ENCODE data around the gene APOC1.
"Not testable (repeated sequence)": the region's sequence is repeated elsewhere in the genome, so short reads cannot be mapped to it uniquely, and the experiment has no call there.

The APOC1 gene

DNA sequence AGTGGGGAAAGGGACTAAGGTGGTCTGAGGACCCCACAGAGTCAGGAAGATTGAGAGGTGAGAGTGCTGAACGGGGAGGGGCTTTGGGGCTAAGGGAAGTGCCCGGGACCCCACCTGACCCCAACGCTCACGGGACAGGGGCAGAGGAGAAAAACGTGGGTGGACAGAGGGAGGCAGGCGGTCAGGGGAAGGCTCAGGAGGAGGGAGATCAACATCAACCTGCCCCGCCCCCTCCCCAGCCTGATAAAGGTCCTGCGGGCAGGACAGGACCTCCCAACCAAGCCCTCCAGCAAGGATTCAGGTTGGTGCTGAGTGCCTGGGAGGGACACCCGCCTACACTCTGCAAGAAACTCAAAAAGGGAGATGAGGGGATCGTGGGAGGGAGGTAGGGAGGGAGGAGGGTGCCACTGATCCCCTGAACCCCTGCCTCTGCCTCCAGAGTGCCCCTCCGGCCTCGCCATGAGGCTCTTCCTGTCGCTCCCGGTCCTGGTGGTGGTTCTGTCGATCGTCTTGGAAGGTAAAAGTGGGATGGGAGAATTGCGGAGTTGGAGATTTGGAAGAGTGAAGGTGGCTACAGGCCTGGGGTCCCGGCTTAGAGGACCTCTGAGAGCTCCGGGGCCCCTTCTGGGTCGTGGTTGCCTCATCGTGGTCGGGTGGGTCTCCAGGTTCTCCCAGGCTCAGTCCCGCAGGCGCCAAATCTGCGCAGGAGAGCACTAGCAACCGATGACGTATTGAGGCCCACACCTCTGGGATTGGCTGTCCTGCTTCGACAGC lies at the start of gene APOC1:
Gene APOC1 (plus strand): TSS at position 176 of the 774 bp plus-strand sequence. CDS start 284 bp downstream, at position 460.
- peak; percentile 87 for DNase-seq

DNA sequence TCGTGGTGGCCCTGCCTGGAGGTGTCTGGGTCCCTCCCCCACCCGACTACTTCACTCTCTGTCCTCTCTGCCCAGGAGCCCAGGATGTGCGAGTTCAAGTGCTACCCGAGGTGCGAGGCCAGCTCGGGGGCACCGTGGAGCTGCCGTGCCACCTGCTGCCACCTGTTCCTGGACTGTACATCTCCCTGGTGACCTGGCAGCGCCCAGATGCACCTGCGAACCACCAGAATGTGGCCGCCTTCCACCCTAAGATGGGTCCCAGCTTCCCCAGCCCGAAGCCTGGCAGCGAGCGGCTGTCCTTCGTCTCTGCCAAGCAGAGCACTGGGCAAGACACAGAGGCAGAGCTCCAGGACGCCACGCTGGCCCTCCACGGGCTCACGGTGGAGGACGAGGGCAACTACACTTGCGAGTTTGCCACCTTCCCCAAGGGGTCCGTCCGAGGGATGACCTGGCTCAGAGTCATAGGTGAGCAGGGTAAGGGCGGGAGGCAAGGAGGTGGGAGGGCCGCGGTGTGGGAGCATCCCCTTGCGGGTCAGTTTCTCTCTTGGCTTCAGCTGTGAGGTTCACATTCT lies 49.1 kb upstream of the APOC1 start:
- DNase-seq: no peak

DNA sequence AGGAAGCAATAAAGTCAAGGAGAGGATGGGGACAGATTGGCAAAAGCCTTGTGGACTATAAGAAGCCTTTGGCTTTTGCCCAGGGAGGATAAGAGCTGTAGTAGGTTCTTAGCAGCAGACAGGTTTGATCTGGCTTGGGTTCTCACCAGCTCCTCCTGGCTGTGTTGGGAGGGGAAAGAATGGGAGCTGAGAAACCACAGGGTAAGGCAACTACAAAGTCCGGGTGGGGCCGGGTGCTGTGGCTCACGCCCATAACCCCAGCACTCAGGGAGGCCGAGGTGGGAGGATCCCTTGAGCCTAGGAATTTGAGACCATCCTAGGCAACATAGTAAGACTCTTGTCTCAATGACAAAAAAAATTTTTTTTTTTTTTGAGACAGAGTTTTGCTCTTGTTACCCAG lies 47.7 kb upstream of the APOC1 start:
- DNase-seq: no peak

DNA sequence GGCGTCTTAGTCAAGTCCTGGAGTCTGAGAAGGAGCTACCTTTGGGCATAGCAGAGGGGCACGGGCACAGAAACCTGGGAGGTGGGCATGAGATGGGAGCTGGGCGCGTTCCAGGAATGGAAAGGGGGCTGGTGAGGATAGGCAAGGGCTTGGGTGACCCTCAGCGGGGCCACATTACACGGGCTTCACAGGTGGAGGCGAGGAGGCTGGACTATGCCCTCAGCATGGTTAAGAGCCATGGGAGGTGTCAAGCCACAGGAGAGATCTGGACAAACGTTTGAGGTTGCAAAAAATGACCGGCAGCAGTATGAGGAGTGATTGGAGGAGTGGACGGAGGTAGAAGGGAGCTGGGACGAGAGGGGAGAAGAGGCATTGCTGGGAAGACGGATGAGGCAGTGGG lies 46.8 kb upstream of the APOC1 start:
- no peak for DNase-seq

DNA sequence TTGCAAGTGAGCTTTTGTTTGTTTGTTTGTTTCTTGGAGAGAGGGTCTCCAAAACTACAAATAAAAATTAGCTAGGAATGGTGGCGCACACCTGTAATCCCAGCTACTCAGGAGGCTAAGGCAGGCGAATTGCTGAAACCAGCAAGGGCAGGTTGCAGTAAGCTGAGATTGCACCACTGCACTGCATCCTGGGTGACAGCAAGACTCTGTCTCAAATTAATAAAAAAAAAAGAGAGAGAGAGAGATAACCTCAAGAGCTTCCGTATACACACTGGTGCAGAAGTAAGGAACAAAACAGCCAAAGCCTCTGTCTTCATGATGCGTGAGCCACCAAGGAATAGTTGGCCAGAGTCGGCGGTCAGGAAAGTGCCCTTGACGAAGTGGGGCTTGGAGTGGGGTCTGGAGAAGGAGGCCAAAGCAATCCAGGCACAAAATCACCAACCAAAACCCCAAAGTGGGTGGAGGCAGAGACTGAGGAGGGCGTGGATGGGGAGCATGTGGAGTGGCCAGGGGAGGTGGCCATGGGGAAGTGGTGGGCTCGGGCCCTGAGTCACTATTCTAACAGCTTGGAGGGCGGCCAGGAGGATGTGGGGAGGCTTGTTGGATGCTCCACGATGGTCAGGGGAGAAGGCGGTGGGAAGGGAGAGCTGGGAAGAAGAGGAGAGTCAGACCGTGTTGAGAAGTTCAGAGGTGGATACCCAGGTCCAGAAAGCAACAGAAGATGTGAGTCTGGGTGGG lies 44.5 kb upstream of the APOC1 start:
- DNase-seq: no peak

DNA sequence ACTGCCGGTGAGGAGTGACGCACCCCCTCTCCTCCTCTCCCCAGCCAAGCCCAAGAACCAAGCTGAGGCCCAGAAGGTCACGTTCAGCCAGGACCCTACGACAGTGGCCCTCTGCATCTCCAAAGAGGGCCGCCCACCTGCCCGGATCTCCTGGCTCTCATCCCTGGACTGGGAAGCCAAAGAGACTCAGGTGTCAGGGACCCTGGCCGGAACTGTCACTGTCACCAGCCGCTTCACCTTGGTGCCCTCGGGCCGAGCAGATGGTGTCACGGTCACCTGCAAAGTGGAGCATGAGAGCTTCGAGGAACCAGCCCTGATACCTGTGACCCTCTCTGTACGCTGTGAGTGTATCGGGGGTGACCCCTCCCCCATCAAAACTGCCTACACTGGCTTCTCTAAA lies 42.6 kb upstream of the APOC1 start:
- DNase-seq: no peak

DNA sequence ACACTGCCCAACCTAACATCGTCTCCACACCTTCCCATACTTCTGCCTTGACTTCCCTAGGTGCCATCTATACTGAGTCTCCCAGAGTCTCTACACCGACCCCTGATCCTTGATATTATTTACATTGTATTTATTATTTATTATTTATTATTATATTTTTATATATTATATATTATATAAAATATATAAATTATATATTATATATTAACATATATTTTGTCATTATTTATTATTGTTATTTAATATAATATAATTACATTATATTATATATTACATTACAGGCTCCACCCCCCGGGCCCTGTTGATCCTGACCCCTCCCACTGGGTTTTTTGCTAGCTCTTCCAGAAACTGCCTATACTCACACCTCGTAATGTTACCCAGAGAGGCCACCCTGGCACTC lies 41.7 kb upstream of the APOC1 start:
- no peak for DNase-seq

DNA sequence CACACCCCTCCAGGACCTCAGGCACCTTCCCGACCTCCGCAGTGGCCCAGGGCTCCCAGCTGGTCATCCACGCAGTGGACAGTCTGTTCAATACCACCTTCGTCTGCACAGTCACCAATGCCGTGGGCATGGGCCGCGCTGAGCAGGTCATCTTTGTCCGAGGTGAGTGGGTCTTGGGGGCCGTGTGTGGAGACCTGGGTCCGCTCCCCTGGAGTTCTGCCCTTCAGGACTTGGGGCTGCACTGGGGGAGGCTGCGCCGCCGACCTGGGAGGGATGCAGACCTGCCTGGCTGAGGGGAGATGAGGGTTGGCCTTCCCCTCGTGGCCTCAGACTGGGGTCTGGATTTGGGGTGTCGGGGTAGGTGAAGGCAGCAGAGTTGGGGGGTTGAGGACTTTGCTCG lies 40.1 kb upstream of the APOC1 start:
- DNase-seq: no peak

DNA sequence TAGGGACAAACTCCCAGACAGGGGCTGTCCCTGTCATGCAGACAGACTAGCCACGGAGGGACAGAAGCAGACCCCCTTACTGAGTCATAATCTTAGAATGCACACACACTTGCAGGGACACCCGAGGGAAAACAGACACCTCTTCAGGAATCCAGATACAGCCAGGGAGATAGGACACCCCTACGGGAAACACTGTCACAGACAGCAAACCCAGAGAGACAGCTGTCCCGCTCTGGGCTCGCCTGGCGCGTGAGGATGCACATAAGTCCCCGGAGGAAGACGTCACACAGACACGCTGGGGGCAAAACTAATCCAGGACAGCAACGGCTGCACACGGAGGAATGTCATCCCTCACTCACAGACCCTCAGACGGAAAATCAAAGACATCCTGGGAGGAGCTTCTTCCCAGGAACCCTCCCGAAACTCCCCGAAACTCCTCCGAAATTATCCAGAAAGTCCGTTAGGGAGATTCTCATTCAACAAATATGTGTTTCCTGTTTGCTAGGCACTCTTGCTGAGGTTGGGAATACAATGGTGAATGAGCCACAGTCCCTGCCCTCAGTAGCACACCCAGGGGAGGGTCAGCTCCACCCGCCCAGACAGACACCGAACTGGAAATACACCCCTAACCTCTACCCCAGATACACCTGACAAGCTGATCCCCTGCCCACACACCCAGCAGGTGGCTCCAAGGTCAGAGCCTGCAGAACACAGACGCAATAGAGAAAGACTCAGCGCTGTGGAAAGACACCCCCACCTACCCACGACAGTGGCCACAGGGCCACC lies 38.5 kb upstream of the APOC1 start:
- no peak for DNase-seq

DNA sequence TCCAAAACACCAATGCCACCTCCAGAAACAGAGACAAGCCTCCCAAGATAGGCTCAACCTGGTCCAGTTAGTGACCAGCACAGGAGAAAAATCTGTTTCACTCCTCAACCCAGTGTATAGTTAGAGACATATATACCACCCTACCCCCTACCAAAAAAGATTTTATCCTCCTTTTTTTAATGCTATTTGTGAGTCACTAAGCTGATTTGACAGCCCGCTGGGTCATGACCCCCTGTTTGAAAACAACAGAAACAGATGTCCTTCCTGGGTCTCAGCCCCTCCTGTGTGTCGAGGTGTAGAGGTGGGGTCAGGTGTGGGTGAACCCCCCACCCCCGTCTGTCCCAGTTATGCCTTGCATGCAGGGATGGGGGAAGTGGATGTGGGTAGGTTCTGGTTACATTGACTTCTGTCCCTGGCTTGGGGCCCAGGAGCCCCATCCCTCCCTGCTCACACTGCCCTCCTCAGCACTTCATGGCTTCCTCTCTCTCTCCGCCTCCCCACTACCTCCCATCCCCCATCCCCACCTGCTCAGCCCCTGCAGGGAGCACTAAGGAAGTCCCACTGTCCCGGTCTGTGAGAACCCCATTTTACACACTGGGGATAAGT lies 37.4 kb upstream of the APOC1 start:
- DNase-seq: no peak

DNA sequence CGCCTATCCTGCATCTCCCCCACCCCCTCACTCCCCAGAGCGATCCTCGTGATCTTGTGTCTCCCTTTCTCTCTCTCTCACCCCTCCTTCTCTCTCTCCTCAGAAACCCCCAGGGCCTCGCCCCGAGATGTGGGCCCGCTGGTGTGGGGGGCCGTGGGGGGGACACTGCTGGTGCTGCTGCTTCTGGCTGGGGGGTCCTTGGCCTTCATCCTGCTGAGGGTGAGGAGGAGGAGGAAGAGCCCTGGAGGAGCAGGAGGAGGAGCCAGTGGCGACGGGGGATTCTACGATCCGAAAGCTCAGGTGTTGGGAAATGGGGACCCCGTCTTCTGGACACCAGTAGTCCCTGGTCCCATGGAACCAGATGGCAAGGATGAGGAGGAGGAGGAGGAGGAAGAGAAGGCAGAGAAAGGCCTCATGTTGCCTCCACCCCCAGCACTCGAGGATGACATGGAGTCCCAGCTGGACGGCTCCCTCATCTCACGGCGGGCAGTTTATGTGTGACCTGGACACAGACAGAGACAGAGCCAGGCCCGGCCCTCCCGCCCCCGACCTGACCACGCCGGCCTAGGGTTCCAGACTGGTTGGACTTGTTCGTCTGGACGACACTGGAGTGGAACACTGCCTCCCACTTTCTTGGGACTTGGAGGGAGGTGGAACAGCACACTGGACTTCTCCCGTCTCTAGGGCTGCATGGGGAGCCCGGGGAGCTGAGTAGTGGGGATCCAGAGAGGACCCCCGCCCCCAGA lies 36.1 kb upstream of the APOC1 start:
- no peak for DNase-seq

DNA sequence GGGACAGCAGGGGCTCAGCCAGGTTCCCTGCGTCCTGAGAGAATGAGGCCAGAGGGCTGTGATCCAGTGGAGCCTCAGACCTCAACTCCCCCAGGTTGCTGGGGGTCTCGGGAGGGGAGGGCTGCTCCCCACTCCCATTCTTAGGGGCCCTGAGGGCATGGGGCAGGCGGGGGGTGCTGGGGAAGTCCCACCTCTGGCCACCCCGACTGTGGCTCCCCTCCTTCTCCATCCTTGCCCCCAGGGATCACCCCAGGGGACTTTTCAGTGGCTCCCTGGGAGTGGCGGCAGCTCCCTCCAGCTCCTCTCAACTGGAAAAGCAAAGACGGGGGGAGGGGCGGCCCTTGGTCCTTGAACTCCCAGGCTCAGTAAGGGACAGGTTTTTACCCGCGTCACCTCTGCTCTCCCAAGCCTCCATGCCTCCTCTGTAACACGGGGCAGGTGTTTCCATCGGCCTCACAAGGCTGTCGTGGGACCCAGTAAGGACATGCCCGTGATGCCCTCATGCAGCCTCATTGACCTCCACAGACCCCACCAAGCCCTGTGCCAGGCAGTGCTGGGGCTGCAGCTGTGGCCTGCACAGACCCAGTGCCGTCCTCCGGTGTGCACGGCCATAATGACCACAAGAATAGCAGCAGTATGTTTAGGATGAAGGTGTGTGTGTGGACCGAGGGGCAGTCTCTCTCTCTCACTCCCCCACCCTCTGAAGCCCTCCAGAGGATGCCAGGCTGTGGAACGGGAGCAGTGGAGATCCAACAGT lies 34.9 kb upstream of the APOC1 start:
- DNase-seq: no peak

DNA sequence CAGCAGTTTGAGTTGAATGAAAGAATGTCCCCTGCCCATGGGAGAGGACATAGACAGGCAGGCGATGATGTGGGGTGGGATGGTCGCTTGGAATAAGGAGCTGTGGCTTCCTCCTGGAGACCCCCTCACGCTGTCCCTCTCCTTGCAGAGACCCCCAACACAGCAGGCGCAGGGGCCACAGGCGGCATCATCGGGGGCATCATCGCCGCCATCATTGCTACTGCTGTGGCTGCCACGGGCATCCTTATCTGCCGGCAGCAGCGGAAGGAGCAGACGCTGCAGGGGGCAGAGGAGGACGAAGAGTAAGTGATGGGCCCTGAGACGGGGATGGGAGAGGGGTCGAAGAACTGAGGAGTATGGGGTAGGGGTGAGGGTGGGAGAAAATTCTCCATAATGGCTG lies 32.3 kb upstream of the APOC1 start:
- no peak for DNase-seq

DNA sequence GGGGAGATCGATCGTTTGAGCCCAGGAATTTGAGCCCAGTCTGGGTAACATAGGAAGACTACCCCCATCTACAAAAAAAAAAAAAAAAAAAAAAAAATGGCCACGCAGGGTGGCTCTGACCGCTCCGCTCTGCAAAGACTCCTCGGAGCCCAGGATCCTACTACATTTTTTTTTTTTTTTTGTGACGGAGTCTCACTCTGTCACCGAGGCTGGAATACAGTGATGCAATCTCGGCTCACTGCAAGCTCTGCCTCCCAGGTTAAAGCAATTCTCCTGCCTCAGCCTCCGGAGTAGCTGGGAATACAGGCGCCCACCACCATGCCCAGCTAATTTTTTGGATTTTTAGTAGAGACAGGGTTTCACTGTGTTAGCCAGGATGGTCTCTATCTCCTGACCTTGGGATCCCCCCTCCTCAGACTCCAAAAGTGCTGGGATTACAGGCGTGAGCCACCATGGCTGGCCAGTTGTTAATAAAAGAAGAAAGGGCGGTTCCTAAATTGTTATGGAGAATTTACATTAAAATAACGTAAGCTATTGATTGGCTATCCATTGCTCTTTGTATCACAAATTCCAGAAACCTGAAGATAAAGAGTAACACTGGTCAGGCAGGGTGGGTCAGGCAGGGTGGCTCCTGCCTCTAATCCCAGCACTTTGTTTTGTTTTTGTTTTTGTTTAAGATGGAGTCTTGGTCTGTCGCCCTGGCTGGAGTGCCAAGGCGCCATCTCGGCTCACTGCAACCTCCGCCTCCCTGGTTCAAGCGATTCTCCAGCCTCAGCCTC lies 31.6 kb upstream of the APOC1 start:
- not testable (repeated sequence) for DNase-seq

DNA sequence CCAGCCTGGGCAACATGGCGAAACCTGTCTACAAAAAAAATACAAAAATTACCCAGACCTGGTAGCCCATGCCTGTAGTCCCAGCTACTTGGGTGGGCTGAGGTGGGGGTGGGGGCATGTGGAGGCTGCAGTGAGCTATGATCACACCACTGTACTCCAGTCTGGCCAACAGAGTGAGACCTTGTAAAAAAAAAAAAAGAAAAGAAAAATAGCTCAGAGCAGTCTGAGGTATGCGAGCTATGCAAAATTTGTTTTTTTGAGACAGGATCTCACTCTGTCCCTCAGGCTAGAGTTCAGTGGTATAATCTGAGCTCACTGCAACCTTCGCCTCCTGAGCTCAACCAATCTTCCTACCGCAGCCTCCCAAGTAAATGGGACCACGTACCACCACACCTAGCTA lies 30.5 kb upstream of the APOC1 start:
- no peak for DNase-seq

DNA sequence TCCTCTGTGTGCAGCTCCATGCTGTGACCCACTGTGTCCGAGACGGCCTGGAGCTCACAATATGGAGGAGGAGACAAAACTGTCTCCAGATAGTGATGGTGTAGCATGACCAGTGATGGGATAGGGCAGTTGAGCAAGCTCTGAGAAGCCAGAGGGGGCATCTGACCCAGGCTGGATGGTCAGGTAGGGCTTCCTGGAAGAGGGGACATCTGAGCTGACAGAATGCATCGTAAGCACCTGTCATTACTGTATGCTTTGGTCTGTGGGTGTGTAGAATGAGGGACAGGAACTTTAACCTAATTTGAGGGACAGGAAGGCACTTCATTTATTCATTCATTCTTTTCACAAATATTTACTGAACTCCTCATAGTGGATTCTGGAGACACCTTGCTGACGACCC lies 29.8 kb upstream of the APOC1 start:
- DNase-seq: no peak

DNA sequence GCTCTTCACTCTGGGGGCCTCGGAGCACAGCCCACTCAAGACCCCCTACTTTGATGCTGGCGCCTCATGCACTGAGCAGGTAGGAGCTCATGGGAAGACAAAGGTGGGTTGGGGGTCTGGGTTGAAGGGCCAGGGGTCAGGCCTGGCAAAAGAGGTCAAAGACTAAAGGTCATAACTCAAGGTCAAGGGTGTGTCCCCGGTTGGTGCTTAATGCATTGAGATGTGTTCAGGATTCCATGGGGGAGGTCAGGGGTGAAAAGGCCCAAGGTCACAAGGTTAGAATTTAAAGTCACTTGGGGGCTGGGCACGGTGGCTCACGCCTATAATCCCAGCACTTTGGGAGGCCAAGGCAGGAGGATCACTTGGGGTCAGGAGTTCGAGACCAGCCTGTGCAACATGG lies 28.3 kb upstream of the APOC1 start:
- no peak for DNase-seq

DNA sequence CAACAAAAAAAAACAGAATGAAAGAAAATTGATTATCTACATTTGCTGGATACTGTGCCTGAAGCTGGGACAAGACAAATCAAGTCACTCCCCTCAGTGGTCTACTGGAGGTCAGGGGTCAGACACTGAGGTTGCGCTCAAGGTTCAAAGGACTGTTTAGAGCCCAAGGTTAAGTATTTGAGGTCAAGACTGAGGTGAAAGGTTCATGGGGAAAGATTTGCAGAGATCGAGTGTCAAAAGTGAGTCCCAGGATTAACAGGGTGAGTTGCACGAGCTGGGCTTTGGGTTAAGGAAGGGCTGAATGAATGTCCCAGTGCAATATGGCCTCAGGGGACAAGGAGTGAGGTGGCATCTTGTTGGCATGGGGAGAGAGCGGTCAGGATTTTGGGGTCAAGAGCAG lies 26.8 kb upstream of the APOC1 start:
- DNase-seq: no peak

DNA sequence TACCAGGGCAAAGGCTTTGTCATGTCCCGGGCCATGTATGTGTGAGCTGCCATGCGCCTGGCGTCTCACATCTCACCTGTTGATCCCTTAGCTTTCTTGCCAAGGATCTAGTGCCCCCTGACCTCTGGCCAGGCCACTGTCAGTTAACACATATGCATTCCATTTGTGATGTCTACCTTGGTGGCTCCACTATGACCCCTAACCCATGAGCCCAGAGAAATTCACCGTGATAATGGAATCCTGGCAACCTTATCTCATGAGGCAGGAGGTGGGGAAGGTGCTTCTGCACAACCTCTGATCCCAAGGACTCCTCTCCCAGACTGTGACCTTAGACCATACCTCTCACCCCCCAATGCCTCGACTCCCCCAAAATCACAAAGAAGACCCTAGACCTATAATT lies 26.1 kb upstream of the APOC1 start:
- DNase-seq: not testable (repeated sequence)

DNA sequence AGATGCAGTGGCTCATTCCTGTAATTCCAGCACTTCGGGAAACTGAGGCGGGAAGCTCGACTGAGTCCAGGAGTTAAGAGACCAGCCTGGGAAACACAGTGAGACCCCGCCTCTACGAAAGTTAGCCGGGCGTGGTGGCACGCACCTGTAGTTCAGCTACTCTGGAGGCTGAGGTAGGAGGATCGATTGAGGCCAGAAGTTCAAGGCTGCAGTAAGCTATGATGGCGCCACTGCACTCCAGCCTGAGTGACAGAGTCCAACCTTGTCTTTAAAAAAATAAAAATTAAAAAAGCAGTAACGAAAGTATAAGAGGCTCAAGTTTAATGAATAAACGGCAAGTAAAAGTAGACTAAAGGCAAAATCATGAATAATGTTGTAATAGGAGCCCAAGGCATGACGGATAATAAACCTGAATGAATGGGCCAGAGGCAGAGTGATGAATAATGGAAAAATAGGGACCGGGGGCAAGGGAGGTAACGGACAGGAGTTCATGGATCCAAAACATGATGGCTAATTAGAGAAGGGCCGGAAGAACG lies 24.5 kb upstream of the APOC1 start:
- no peak for DNase-seq
